ENCODE results near the gene RFX2. TPM values are rescaled to one million over a fixed set of nuclear protein-coding genes. Genes with fewer than 3 reads are reported as not detected.

The RFX2 gene
- total and polyA plus RNA-seq, 4 donors = 13.1 to 54.2 (median 20.0) TPM

GRCh38 chr19:5956323-5956722 is 154.0 kb downstream of the RFX2 start:
- no peak for DNase-seq
- Histone ChIP-seq H3K9ac (ENCODE audit: insufficient read depth in 1 of 2, low read length in 2 of 2) (no peak overlapping the region), H3K4me3 (no peak overlapping the region), H3K27me3 (ENCODE audit: control insufficient read depth in 3 of 3, insufficient read depth in 3 of 3, low read length in 2 of 3) (no peaks in the 10 kb centered on the region), H3K36me3 (ENCODE audit: control insufficient read depth in 4 of 4, insufficient read depth in 4 of 4, low read length in 4 of 4) (peaks cover 0 to 5% (median 0%) of the 10 kb centered on the region in 4 donors), H3K27ac (ENCODE audit: low read depth in 1 of 2, low read length in 1 of 2) (no peak overlapping the region), H3K4me1 (ENCODE audit: control insufficient read depth in 5 of 5, insufficient read depth in 5 of 5, low read length in 5 of 5) (peaks cover 43 to 86% (median 67%) of the 10 kb centered on the region in 5 donors), H3K9me3 (ENCODE audit: control insufficient read depth in 4 of 4, insufficient read depth in 3 of 4, low read length in 3 of 4) (no peaks in the 10 kb centered on the region)
- no peak for TF ChIP-seq CTCF (IDR thresholded peaks at IDR 0.05; ENCODE audit: control extremely low read depth, extremely low read depth)
- ATAC-seq (ENCODE audit: insufficient read depth, low FRiP score) = no peak
- 73 to 74% methylated on average over 3 of the region's 3 CpGs for WGBS, 2 donors

- Histone ChIP-seq H3K27me3 (ENCODE audit: control insufficient read depth in 3 of 3, insufficient read depth in 3 of 3, low read length in 2 of 3) (no peaks in the 10 kb centered on the region), H3K27ac (ENCODE audit: low read depth in 1 of 2, low read length in 1 of 2) (peak overlapping the region in 1 of 2 donors; percentile 11), H3K9me3 (ENCODE audit: control insufficient read depth in 4 of 4, insufficient read depth in 3 of 4, low read length in 3 of 4) (no peaks in the 10 kb centered on the region), H3K9ac (ENCODE audit: insufficient read depth in 1 of 2, low read length in 2 of 2) (no peak overlapping the region), H3K36me3 (ENCODE audit: control insufficient read depth in 4 of 4, insufficient read depth in 4 of 4, low read length in 4 of 4) (peaks cover 0 to 5% (median 0%) of the 10 kb centered on the region in 4 donors), H3K4me3 (no peak overlapping the region), H3K4me1 (ENCODE audit: control insufficient read depth in 5 of 5, insufficient read depth in 5 of 5, low read length in 5 of 5) (peaks cover 45 to 88% (median 67%) of the 10 kb centered on the region in 5 donors)
- DNase-seq (no peak), ATAC-seq (ENCODE audit: insufficient read depth, low FRiP score) (no peak)
- no peak for TF ChIP-seq CTCF (IDR thresholded peaks at IDR 0.05; ENCODE audit: control extremely low read depth, extremely low read depth)
- WGBS, 2 donors = 74 to 84% methylated on average over 3 of the region's 3 CpGs
These were observed 154.7 kb downstream of the RFX2 start for GRCh38 chr19:5955636-5955935.

- 40 to 61% methylated on average over 6 of the region's 6 CpGs for WGBS, 2 donors
- DNase-seq = no peak
- Histone ChIP-seq H3K4me3 (no peak overlapping the region), H3K36me3 (ENCODE audit: control insufficient read depth in 4 of 4, insufficient read depth in 4 of 4, low read length in 4 of 4) (peaks cover 0 to 8% (median 0%) of the 10 kb centered on the region in 4 donors), H3K9ac (ENCODE audit: insufficient read depth in 1 of 2, low read length in 2 of 2) (peak overlapping the region in 1 of 2 donors; percentile 46), H3K4me1 (ENCODE audit: control insufficient read depth in 5 of 5, insufficient read depth in 5 of 5, low read length in 5 of 5) (peaks cover 39 to 82% (median 54%) of the 10 kb centered on the region in 5 donors), H3K27me3 (ENCODE audit: control insufficient read depth in 3 of 3, insufficient read depth in 3 of 3, low read length in 2 of 3) (no peaks in the 10 kb centered on the region), H3K27ac (ENCODE audit: low read depth in 1 of 2, low read length in 1 of 2) (peak overlapping the region; percentile 58 to 62), H3K9me3 (ENCODE audit: control insufficient read depth in 4 of 4, insufficient read depth in 3 of 4, low read length in 3 of 4) (no peaks in the 10 kb centered on the region)
- ATAC-seq (ENCODE audit: insufficient read depth, low FRiP score) = no peak
- TF ChIP-seq CTCF (IDR thresholded peaks at IDR 0.05; ENCODE audit: control extremely low read depth, extremely low read depth) = no peak
These were observed 156.0 kb downstream of the RFX2 start for GRCh38 chr19:5954293-5954692.

GRCh38 chr19:5953680-5954213 is 156.6 kb downstream of the RFX2 start:
- no peak for TF ChIP-seq CTCF (IDR thresholded peaks at IDR 0.05; ENCODE audit: control extremely low read depth, extremely low read depth)
- H3K9me3 ChIP-seq (ENCODE audit: control insufficient read depth in 4 of 4, insufficient read depth in 3 of 4, low read length in 3 of 4) = no peaks in the 10 kb centered on the region
- H3K27me3 ChIP-seq (ENCODE audit: control insufficient read depth in 3 of 3, insufficient read depth in 3 of 3, low read length in 2 of 3) = no peaks in the 10 kb centered on the region
- peak overlapping the region; percentile 37 to 46 for H3K9ac ChIP-seq (ENCODE audit: insufficient read depth in 1 of 2, low read length in 2 of 2)
- DNase-seq (no peak), ATAC-seq (ENCODE audit: insufficient read depth, low FRiP score) (no peak)
- 26 to 45% methylated on average over 17 of the region's 17 CpGs for WGBS, 2 donors
- H3K27ac ChIP-seq (ENCODE audit: low read depth in 1 of 2, low read length in 1 of 2) = peak overlapping the region; percentile 58 to 62
- H3K4me3 ChIP-seq = no peak overlapping the region
- peaks cover 0 to 9% (median 0%) of the 10 kb centered on the region in 4 donors for H3K36me3 ChIP-seq (ENCODE audit: control insufficient read depth in 4 of 4, insufficient read depth in 4 of 4, low read length in 4 of 4)
- peaks cover 35 to 83% (median 59%) of the 10 kb centered on the region in 5 donors for H3K4me1 ChIP-seq (ENCODE audit: control insufficient read depth in 5 of 5, insufficient read depth in 5 of 5, low read length in 5 of 5)
